Activated T-cell treated with anti-CD3 and anti-CD28 coated beads for 48 hours (primary cell): Measurements from ENCODE around the gene TTC7B.

Source experiments
- DNase-seq: peaks from one replicate; pipeline ENCODE4 v3.0.0-alpha.2; 2020; ENCODE audit warnings: low read depth

TTC7B gene

GRCh38 chr14:90616881-90617280 is 199.3 kb downstream of the TTC7B start:
- no peak for DNase-seq

GRCh38 chr14:90616313-90616712 is 199.9 kb downstream of the TTC7B start:
- no peak for DNase-seq

- no peak for DNase-seq
Measured at GRCh38 chr14:90615517-90616060, 200.6 kb downstream of the TTC7B start.

GRCh38 chr14:90614696-90615516 is 201.3 kb downstream of the TTC7B start:
- no peak for DNase-seq

- DNase-seq: no peak
Measured at GRCh38 chr14:90613997-90614396, 202.2 kb downstream of the TTC7B start.

GRCh38 chr14:90613453-90613852 is 202.8 kb downstream of the TTC7B start:
- DNase-seq: no peak

GRCh38 chr14:90612801-90613200 is 203.4 kb downstream of the TTC7B start:
- no peak for DNase-seq

- DNase-seq: no peak
Measured at GRCh38 chr14:90611936-90612335, 204.3 kb downstream of the TTC7B start.

- DNase-seq: no peak
Measured at GRCh38 chr14:90611501-90611900, 204.7 kb downstream of the TTC7B start.

GRCh38 chr14:90610346-90611040 is 205.7 kb downstream of the TTC7B start:
- DNase-seq: no peak

- no peak for DNase-seq
Measured at GRCh38 chr14:90609376-90609775, 206.9 kb downstream of the TTC7B start.

GRCh38 chr14:90608929-90609341 is 207.3 kb downstream of the TTC7B start:
- no peak for DNase-seq

GRCh38 chr14:90608281-90608680 is 207.9 kb downstream of the TTC7B start:
- no peak for DNase-seq

- no peak for DNase-seq
Measured at GRCh38 chr14:90607141-90607540, 209.1 kb downstream of the TTC7B start.

GRCh38 chr14:90606434-90606833 is 209.8 kb downstream of the TTC7B start:
- no peak for DNase-seq

GRCh38 chr14:90605430-90605829 is 210.8 kb downstream of the TTC7B start:
- no peak for DNase-seq

- DNase-seq: no peak
Measured at GRCh38 chr14:90604356-90604755, 211.9 kb downstream of the TTC7B start.

GRCh38 chr14:90603841-90604240 is 212.4 kb downstream of the TTC7B start:
- no peak for DNase-seq

GRCh38 chr14:90603336-90603735 is 212.9 kb downstream of the TTC7B start:
- DNase-seq: no peak

- no peak for DNase-seq
Measured at GRCh38 chr14:90602088-90602687, 214.0 kb downstream of the TTC7B start.

GRCh38 chr14:90601563-90601962 is 214.7 kb downstream of the TTC7B start:
- DNase-seq: no peak

- no peak for DNase-seq
Measured at GRCh38 chr14:90600619-90601018, 215.6 kb downstream of the TTC7B start.
